ENCODE results near the gene MRPL53. TPM values are rescaled to one million over a fixed set of nuclear protein-coding genes. Genes with fewer than 3 reads are reported as not detected.

Gene MRPL53
- total and polyA plus RNA-seq, 2 of the 13 experiments (the other 11 are each of a cell fraction or from before 2014, with no cell fraction given): 34.3 to 51.9 TPM

DNA sequence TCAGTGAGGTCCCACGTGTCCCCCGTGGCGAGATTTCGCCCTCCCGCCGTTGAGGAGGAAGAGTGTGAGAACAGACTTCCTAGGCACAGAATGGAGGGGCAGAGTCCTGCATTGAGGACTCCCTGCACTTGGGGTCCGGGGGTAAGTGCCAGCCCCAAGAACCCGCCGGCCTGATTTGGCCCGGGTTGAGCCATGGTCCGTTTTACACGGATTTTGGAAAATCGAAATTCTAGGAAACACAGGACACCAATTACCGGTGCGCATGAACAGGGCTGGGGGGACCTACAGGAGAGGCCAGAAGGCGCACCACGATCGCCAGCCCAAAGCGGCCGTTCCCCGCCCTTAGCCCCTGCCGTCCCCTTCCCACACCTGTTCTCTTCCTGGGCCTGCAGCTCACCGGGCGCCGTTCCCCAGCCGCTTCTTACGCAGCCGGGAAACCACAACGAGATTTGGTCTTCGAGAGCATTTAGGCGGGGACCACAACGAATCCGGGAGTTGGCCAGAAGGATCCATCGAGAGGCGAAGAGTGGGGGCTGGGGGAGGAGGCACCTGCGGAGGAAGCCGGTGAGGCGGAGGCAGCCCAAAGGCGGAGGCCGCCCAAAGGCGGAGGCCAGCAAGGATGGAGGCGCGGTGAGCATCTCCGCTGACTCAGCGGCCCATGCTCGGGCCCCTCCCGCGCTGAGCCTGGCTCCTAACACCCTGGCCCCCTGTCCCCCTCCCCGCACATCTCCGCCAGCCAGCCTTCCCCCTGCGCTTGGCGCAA is 41.3 kb upstream of the MRPL53 start:
- DNase-seq (ENCODE audit: low spot score): no peak
- ATAC-seq: no peak; the same call in 1 of the 3 replicates
- no peak overlapping the region for H2AFZ ChIP-seq (ENCODE audit: low read length)
- H3K9me3 ChIP-seq (ENCODE audit: low read length): no peaks in the 10 kb centered on the region
- BruUV-seq (replicated peaks): no TSS peak
- peak overlapping the region; percentile 68 for H3K9ac ChIP-seq (ENCODE audit: insufficient read depth, low read depth, low read length)
- no peak for FAIRE-seq
- WGBS (ENCODE audit: low lambda C conversion rate): 85% methylated on average over 52 of the region's 52 CpGs
- peaks cover 8% of the 10 kb centered on the region in 2 experiments; a peak in 4 of 5 replicates for H3K36me3 ChIP-seq (replicated peaks in 1 of 2; ENCODE audit: control insufficient read depth in 1 of 2, insufficient read depth in 2 of 2, low read length in 2 of 2)
- no peaks in the 10 kb centered on the region for H3K79me2 ChIP-seq (ENCODE audit: insufficient read depth, low read length)
- peak overlapping the region; percentile 43 to 63 (median 62); a peak in 5 of 6 replicates for H3K4me3 ChIP-seq (replicated peaks in 1 of 3; ENCODE audit: insufficient read depth in 1 of 3, low read depth in 2 of 3, low read length in 3 of 3)
- intact Hi-C loops (cut with micrococcal nuclease; ENCODE audit: unreplicated experiment): no loop called here
- in situ Hi-C loops (cut with HindIII; ENCODE audit: extremely low pct_ligation_motif_present, low pct_unique_long_range_greater_than_20kb): no loop called here
- ChIA-PET POLR2A (interaction anchor here (1.0 to 2.4 kb wide), 7 partner anchors 8 to 31 kb away, joined by 3 to 31 read pairs (median 11); partner anchors contain the start of genes AUP1, CCDC142, DQX1 and HTRA2), CTCF (ENCODE audit: low intra/inter-chr PET ratio, low total read pairs) (no interaction called here)
- peak overlapping the region; percentile 75 for H3K4me2 ChIP-seq (ENCODE audit: low read depth, low read length)
- peaks cover 48% of the 10 kb centered on the region for H3K4me1 ChIP-seq (ENCODE audit: insufficient read depth, low read length)
- H3K27ac ChIP-seq (ENCODE audit: extremely low read length, insufficient read depth, low read length): peak overlapping the region; percentile 27
- no peaks in the 10 kb centered on the region for H3K27me3 ChIP-seq (ENCODE audit: control insufficient read depth in 1 of 2, insufficient read depth in 2 of 2, low read length in 2 of 2)
- H4K20me1 ChIP-seq (ENCODE audit: insufficient read depth, low read length): no peaks in the 10 kb centered on the region
- TF ChIP-seq, protein P1, sequence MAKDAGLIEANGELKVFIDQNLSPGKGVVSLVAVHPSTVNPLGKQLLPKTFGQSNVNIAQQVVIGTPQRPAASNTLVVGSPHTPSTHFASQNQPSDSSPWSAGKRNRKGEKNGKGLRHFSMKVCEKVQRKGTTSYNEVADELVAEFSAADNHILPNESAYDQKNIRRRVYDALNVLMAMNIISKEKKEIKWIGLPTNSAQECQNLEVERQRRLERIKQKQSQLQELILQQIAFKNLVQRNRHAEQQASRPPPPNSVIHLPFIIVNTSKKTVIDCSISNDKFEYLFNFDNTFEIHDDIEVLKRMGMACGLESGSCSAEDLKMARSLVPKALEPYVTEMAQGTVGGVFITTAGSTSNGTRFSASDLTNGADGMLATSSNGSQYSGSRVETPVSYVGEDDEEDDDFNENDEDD (CRISPR knock-in tag; IDR thresholded peaks at IDR 0.05; ENCODE audit: borderline replicate concordance): 0 out of 2 replicates have a peak, but pooled peaks have one; percentile 8
- TF ChIP-seq MAZ (IDR thresholded peaks at IDR 0.05; ENCODE audit: borderline replicate concordance, low read depth, low read length) (no peak), MAZ (CRISPR knock-in tag; IDR thresholded peaks at IDR 0.05; ENCODE audit: low read depth) (0 out of 2 replicates have a peak, but pooled peaks have one; percentile 2), HIVEP1 (CRISPR knock-in tag; IDR thresholded peaks at IDR 0.05) (no peak), ZNF563 (CRISPR knock-in tag; IDR thresholded peaks at IDR 0.05) (no peak), KDM6A (CRISPR knock-in tag; IDR thresholded peaks at IDR 0.05; ENCODE audit: low read depth) (no peak), ZBTB38 (CRISPR knock-in tag; IDR thresholded peaks at IDR 0.05) (peak; percentile 82), ETV5 (CRISPR knock-in tag; IDR thresholded peaks at IDR 0.05; ENCODE audit: borderline replicate concordance) (no peak), TOE1 (CRISPR knock-in tag; IDR thresholded peaks at IDR 0.05) (0 out of 2 replicates have a peak, but pooled peaks have one; percentile 3), AGO2 (optimal IDR thresholded peaks at IDR 0.05; ENCODE audit: low read depth, low read length) (peak; percentile 15), ZNF333 (CRISPR knock-in tag; IDR thresholded peaks at IDR 0.05; ENCODE audit: borderline replicate concordance) (no peak), PPARG (CRISPR knock-in tag; conservative IDR thresholded peaks at IDR 0.05) (no peak), ZNF121 (CRISPR knock-in tag; IDR thresholded peaks at IDR 0.05) (no peak), ZNF33A (CRISPR knock-in tag; IDR thresholded peaks at IDR 0.05; ENCODE audit: borderline replicate concordance) (no peak)
- TF ChIP-seq, protein P2, sequence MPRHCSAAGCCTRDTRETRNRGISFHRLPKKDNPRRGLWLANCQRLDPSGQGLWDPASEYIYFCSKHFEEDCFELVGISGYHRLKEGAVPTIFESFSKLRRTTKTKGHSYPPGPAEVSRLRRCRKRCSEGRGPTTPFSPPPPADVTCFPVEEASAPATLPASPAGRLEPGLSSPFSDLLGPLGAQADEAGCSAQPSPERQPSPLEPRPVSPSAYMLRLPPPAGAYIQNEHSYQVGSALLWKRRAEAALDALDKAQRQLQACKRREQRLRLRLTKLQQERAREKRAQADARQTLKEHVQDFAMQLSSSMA (CRISPR knock-in tag; IDR thresholded peaks at IDR 0.05): no peak
- TF ChIP-seq, protein P3, sequence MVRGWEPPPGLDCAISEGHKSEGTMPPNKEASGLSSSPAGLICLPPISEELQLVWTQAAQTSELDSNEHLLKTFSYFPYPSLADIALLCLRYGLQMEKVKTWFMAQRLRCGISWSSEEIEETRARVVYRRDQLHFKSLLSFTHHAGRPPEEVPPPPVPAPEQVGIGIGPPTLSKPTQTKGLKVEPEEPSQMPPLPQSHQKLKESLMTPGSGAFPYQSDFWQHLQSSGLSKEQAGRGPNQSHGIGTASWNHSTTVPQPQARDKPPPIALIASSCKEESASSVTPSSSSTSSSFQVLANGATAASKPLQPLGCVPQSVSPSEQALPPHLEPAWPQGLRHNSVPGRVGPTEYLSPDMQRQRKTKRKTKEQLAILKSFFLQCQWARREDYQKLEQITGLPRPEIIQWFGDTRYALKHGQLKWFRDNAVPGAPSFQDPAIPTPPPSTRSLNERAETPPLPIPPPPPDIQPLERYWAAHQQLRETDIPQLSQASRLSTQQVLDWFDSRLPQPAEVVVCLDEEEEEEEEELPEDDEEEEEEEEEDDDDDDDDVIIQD (CRISPR knock-in tag; IDR thresholded peaks at IDR 0.05; ENCODE audit: low read depth): no peak
- TF ChIP-seq, protein P4, sequence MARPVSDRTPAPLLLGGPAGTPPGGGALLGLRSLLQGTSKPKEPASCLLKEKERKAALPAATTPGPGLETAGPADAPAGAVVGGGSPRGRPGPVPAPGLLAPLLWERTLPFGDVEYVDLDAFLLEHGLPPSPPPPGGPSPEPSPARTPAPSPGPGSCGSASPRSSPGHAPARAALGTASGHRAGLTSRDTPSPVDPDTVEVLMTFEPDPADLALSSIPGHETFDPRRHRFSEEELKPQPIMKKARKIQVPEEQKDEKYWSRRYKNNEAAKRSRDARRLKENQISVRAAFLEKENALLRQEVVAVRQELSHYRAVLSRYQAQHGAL (CRISPR knock-in tag; IDR thresholded peaks at IDR 0.05; ENCODE audit: not compliant biosample characterization): no peak
- TF ChIP-seq, protein P5, sequence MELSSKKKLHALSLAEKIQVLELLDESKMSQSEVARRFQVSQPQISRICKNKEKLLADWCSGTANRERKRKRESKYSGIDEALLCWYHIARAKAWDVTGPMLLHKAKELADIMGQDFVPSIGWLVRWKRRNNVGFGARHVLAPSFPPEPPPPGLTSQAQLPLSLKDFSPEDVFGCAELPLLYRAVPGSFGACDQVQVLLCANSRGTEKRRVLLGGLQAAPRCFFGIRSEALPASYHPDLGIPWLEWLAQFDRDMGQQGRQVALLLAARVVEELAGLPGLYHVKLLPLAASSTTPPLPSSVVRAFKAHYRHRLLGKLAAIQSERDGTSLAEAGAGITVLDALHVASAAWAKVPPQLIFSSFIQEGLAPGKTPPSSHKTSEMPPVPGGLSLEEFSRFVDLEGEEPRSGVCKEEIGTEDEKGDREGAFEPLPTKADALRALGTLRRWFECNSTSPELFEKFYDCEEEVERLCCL (CRISPR knock-in tag; IDR thresholded peaks at IDR 0.05; ENCODE audit: borderline replicate concordance): no peak

Data from HepG2 (cell line).